Measurements from ENCODE around the gene ZBTB44.

- no peak for TF ChIP-seq CTCF (conservative IDR thresholded peaks at IDR 0.05; ENCODE audit: low read length)
- TF ChIP-seq EZH2phosphoT487 (IDR thresholded peaks at IDR 0.05; ENCODE audit: borderline replicate concordance), result no peak
Observed at GRCh38 chr11:130211144-130211543, 103.6 kb downstream of the ZBTB44 start.
